ENCODE measurements around the gene ERC1. TPM values are rescaled to one million over a fixed set of nuclear protein-coding genes. Genes with fewer than 3 reads are reported as not detected.

ERC1 gene
- total and polyA plus RNA-seq, 9 of the 15 experiments (the other 6 are each of a cell fraction or from before 2014, with no cell fraction given) = 0.74 to 11.8 (median 4.8) TPM

DNA sequence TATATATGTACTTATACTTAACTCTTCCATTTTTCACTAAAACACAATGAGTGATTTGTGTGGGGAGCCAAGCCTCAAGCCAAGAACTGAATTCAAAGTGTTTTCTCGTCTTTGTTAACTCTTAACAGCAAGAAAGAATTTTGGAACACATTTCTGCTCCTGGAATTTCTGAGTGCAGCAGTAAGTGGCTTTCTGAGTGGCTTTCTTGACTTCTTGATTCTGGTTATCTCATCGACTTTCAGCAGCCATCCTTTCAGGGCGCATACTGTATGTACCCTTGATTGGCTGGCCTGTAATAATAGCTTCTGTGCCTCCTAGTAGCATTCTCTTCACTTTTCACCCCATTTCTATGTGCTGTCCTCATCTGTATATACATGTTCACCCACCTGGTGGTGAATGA, 446.0 kb downstream of the ERC1 start:
- CTCF ChIA-PET (ENCODE audit: low intra/inter-chr PET ratio) = no interaction called here
- no peak overlapping the region for H3K9ac ChIP-seq (ENCODE audit: insufficient read depth in 1 of 2, low read depth in 2 of 2, low read length in 2 of 2)
- H3K27ac ChIP-seq (ENCODE audit: extremely low read depth, low read depth, low read length) = no peak overlapping the region
- POLR2A ChIA-PET = interaction anchor here (1.0 kb wide), 1 partner anchor 10 kb away, joined by 3 read pairs; no protein-coding TSS in a partner anchor
- H3K9me1 ChIP-seq (ENCODE audit: control insufficient read depth, insufficient read depth, low read length) = no peaks in the 10 kb centered on the region
- in situ Hi-C loops (cut with MboI) = no loop called here
- no peak overlapping the region for H3K4me2 ChIP-seq (ENCODE audit: insufficient read depth, low read length)
- no peaks in the 10 kb centered on the region for H4K20me1 ChIP-seq (replicated peaks; ENCODE audit: control insufficient read depth, insufficient read depth, low read length)
- ATAC-seq = no peak
- no peaks in the 10 kb centered on the region for H3K79me2 ChIP-seq (ENCODE audit: control insufficient read depth, insufficient read depth, low read length)
- H3K27me3 ChIP-seq (ENCODE audit: control insufficient read depth in 2 of 2, insufficient read depth in 2 of 2, low read length in 2 of 2) = no peaks in the 10 kb centered on the region
- peaks cover 0 to 31% of the 10 kb centered on the region in 2 experiments; a peak in 3 of 5 replicates for H3K4me1 ChIP-seq (replicated peaks in 1 of 2; ENCODE audit: control insufficient read depth in 2 of 2, insufficient read depth in 2 of 2, low read length in 2 of 2)
- no peaks in the 10 kb centered on the region for H3K9me3 ChIP-seq (replicated peaks; ENCODE audit: control insufficient read depth, insufficient read depth, low read depth, low read length)
- no peak overlapping the region for H2AFZ ChIP-seq (ENCODE audit: low read depth, low read length)
- no TSS peak for BruUV-seq (replicated peaks)
- intact Hi-C loops (cut with micrococcal nuclease) = no loop called here
- FAIRE-seq = no peak
- DNase-seq (ENCODE audit: extremely low read depth in 1 of 4, low spot score in 3 of 4) = no peak
- WGBS (ENCODE audit: insufficient coverage, low coverage, missing lambda C conversion rate) = 54% methylated on average over 3 of the region's 3 CpGs
- H3K4me3 ChIP-seq = no peak overlapping the region
- H3K36me3 ChIP-seq (ENCODE audit: control insufficient read depth, insufficient read depth, low read length) = no peaks in the 10 kb centered on the region
- TF ChIP-seq POLR2AphosphoS2 (IDR thresholded peaks at IDR 0.05; ENCODE audit: low read length) (no peak), SMARCA5 (IDR thresholded peaks at IDR 0.05) (no peak), ZNF444 (CRISPR knock-in tag; IDR thresholded peaks at IDR 0.05) (no peak), FOXA1 (IDR thresholded peaks at IDR 0.05; ENCODE audit: borderline replicate concordance) (no peak), PTTG1 (tag; IDR thresholded peaks at IDR 0.05; ENCODE audit: low read depth) (no peak), HNRNPL (IDR thresholded peaks at IDR 0.05; ENCODE audit: low read depth, low read length) (no peak), PTBP1 (IDR thresholded peaks at IDR 0.05; ENCODE audit: low read depth, low read length) (no peak), CBX2 (IDR thresholded peaks at IDR 0.05; ENCODE audit: insufficient read depth, low read length, poor library complexity, severe bottlenecking) (no peak), ZNF212 (CRISPR knock-in tag; IDR thresholded peaks at IDR 0.05) (no peak), MTA1 (IDR thresholded peaks at IDR 0.05; ENCODE audit: borderline replicate concordance) (no peak)
- TF ChIP-seq, protein P1, sequence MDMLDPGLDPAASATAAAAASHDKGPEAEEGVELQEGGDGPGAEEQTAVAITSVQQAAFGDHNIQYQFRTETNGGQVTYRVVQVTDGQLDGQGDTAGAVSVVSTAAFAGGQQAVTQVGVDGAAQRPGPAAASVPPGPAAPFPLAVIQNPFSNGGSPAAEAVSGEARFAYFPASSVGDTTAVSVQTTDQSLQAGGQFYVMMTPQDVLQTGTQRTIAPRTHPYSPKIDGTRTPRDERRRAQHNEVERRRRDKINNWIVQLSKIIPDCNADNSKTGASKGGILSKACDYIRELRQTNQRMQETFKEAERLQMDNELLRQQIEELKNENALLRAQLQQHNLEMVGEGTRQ (CRISPR knock-in tag; IDR thresholded peaks at IDR 0.05) = no peak

All from K562 (cell line).